CD4-positive, alpha-beta T cell treated with Interleukin-6 at 100 ng/mL for 8 hours (primary cell): ENCODE measurements around the gene HECTD1.

Source experiments
- DNase-seq: peaks from one replicate; pipeline ENCODE4 v3.0.0-alpha.2; 2020; ENCODE audit warnings: mixed read lengths, low spot score

HECTD1 gene

GRCh38 chr14:31051023-31051422 is 156.6 kb downstream of the HECTD1 start:
- no peak for DNase-seq
